Progenitor cell of endocrine pancreas (in vitro differentiated cells): ENCODE measurements around the gene EXD1. TPM values are rescaled to one million over a fixed set of nuclear protein-coding genes. Genes with fewer than 3 reads are reported as not detected.
A peak's percentile ranks its signal among the peaks of the same experiment; 100 is the strongest.
"Not testable (repeated sequence)": the region's sequence is repeated elsewhere in the genome, so short reads cannot be mapped to it uniquely, and the experiment has no call there.

ENCODE experiments used
- DNase-seq: peaks from one replicate; pipeline ENCODE4 v3.0.0; 2021; ENCODE audit warnings: low spot score; ENCODE audit not compliant: unreplicated experiment
- H3K27ac Mint-ChIP-seq: 2 replicates; pipeline ENCODE4 v1.8.0; 2021; ENCODE audit warnings: mild to moderate bottlenecking, moderate library complexity, mixed read lengths
- H3K27me3 Mint-ChIP-seq: 2 replicates; pipeline ENCODE4 v1.8.0; 2021; ENCODE audit warnings: mixed read lengths
- H3K36me3 Mint-ChIP-seq: 2 replicates; pipeline ENCODE4 v1.8.0; 2022; ENCODE audit warnings: mixed read lengths; ENCODE audit not compliant: insufficient read depth
- H3K4me1 Mint-ChIP-seq: 2 replicates; pipeline ENCODE4 v1.8.0; 2021; ENCODE audit warnings: low read depth, mixed read lengths
- H3K4me3 Mint-ChIP-seq: 2 replicates; pipeline ENCODE4 v1.8.0; 2021; ENCODE audit warnings: low read depth, mild to moderate bottlenecking, moderate library complexity, mixed read lengths
- H3K9me3 Mint-ChIP-seq: 2 replicates; pipeline ENCODE4 v1.8.0; 2021; ENCODE audit warnings: low read depth, mixed read lengths
- total RNA-seq: library from RNA; stranded (reverse); gene quantifications from 2 replicates; pipeline ENCODE4 v1.2.1, GENCODE V29; 2021
- TF ChIP-seq, protein P1 (sequence below): fragments of 200-600 bp; sonication (generic); IDR thresholded peaks from one replicate; pipeline ENCODE4 v1.5.0; 2021; ENCODE audit warnings: antibody characterized with exemption, mild to moderate bottlenecking; ENCODE audit not compliant: unreplicated experiment

The EXD1 gene
- total RNA-seq, 1 donor from 2014 or later = not detected

DNA sequence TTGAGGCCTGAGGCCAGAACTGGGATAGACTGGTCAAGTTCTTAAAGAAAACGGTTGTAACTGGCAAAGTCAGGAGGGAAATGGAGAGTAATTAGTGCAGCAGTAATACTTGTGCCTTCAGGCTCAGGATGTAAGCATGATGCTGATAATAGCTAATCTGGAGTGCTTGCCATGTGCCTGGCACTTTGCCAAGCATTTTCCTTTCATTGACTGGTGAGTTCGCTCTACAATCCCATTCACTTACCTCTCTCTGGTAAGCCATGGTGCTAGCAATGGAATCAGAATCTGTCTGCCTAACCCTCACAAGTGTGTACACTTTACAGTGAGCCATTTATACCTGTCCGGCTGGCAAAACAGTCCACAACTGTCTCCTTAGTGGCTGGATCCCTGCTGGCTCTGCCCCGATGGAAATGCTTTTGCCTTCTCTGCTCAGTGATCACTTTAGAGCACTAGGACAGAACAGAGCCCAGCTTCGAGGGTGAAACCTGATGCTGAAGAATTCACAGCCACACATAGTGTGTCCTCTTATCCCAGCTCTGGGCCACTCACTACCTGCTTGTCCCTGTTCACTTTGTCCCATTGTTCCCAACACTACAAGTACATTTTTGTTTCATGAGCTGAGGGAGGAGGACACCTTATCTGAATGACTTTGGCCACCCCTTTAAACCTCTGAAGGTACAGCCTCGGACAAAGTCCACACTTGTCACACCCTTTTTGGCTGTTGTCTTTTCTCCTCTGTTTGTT, 10.8 kb upstream of the EXD1 start:
- H3K4me3 Mint-ChIP-seq = no peak overlapping the region
- DNase-seq = no peak
- peaks cover 8% of the 10 kb centered on the region for H3K36me3 Mint-ChIP-seq
- H3K4me1 Mint-ChIP-seq = peaks cover 15% of the 10 kb centered on the region
- H3K9me3 Mint-ChIP-seq = no peaks in the 10 kb centered on the region
- H3K27me3 Mint-ChIP-seq = no peaks in the 10 kb centered on the region
- H3K27ac Mint-ChIP-seq = peak overlapping the region; percentile 82
- TF ChIP-seq, protein P1, sequence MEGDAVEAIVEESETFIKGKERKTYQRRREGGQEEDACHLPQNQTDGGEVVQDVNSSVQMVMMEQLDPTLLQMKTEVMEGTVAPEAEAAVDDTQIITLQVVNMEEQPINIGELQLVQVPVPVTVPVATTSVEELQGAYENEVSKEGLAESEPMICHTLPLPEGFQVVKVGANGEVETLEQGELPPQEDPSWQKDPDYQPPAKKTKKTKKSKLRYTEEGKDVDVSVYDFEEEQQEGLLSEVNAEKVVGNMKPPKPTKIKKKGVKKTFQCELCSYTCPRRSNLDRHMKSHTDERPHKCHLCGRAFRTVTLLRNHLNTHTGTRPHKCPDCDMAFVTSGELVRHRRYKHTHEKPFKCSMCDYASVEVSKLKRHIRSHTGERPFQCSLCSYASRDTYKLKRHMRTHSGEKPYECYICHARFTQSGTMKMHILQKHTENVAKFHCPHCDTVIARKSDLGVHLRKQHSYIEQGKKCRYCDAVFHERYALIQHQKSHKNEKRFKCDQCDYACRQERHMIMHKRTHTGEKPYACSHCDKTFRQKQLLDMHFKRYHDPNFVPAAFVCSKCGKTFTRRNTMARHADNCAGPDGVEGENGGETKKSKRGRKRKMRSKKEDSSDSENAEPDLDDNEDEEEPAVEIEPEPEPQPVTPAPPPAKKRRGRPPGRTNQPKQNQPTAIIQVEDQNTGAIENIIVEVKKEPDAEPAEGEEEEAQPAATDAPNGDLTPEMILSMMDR = no peak

DNA sequence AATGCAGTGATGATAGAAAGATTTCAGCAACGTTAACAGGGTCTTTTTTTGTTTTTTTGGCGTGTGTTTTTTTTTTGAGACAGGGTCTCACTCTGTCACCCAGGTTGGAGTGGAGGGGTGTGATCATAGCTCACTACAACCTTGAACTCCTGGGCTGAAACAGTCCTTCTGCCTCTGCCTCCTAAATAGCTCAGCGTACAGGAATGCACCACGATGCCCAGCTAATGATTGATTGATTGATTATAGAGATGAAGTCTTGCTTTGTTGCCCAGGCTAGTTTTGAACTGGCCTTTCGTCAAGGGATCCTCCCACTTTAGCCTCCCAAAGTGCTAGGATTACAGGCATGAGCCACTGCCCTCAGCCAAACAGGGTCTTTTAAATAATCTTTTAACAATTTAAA, 7.5 kb upstream of the EXD1 start:
- no peak for DNase-seq
- Mint-ChIP-seq H3K27ac (peak overlapping the region; percentile 18), H3K4me1 (peaks cover 19% of the 10 kb centered on the region), H3K36me3 (no peaks in the 10 kb centered on the region), H3K9me3 (no peaks in the 10 kb centered on the region), H3K4me3 (no peak overlapping the region), H3K27me3 (no peaks in the 10 kb centered on the region)
- TF ChIP-seq, protein P1 = no peak

DNA sequence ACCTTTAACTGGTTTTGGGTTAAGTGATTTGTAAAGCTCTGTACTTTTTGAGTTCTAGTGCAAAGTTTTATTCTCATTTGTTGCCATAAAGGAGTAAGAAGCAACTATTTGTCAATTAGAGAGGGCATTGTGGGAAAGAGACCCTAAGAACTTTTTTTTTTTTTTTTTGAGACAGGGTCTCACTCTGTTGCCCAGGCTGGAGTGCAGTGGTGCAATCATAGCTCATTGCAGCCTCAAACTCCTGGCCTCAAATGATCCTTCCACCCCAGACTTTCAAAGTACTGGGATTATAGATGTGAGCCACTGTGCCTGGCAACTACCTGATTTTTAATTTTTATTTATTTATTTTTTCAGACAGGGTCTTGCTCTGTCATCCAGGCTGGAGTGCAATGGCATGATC, 5.4 kb upstream of the EXD1 start:
- Mint-ChIP-seq H3K36me3 (no peaks in the 10 kb centered on the region), H3K27ac (no peak overlapping the region), H3K27me3 (no peaks in the 10 kb centered on the region), H3K4me1 (peaks cover 18% of the 10 kb centered on the region), H3K4me3 (no peak overlapping the region), H3K9me3 (no peaks in the 10 kb centered on the region)
- TF ChIP-seq, protein P1 = no peak
- DNase-seq = no peak

DNA sequence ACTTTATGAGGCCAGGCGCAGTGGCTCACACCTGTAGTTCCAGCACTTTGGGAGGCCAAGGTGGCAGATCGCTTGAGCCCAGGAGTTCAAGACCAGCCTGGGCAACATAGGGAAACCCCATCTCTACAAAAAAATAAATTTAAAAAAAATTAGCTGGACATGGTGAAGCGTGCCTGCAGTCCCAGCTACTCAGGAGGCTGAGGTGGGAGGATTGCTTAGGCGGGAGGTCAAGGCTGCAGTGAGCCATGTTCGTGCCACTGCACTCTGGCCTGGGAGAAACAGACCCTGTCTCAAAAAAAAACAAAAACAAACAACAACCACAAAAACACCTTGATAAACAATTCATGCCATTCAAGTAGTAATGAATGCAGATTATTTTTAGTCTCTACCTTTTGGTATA, 4.7 kb upstream of the EXD1 start:
- not testable (repeated sequence) for H3K27ac Mint-ChIP-seq, H3K4me3 Mint-ChIP-seq, H3K9me3 Mint-ChIP-seq, H3K36me3 Mint-ChIP-seq, H3K27me3 Mint-ChIP-seq, DNase-seq
- H3K4me1 Mint-ChIP-seq = peaks cover 16% of the 10 kb centered on the region

DNA sequence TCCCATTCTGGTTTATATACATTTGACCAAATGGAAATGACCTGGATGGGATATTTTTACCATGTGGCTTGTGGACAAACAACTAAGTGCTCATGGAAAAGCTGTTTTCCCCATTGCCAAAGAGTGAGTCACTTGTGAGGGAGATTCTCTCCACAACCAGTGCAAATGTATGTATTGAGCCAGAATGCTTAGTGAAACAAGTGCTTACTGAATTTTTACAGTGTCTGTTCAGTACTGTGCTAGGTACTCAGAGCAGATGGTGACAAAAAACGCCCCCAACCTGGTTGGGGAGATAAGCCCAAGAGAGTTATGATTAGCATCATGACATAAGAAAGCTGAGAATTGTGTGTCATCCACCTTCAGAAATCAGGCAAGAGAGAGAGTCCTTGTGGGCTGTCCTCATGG, 2.8 kb upstream of the EXD1 start:
- H3K27me3 Mint-ChIP-seq = no peaks in the 10 kb centered on the region
- no peaks in the 10 kb centered on the region for H3K9me3 Mint-ChIP-seq
- DNase-seq = no peak
- no peaks in the 10 kb centered on the region for H3K36me3 Mint-ChIP-seq
- peak overlapping the region; percentile 64 for H3K27ac Mint-ChIP-seq
- H3K4me1 Mint-ChIP-seq = peaks cover 16% of the 10 kb centered on the region
- TF ChIP-seq, protein P1 = no peak
- H3K4me3 Mint-ChIP-seq = no peak overlapping the region
